Spleen (tissue), 11 donors: ENCODE measurements around the gene ZNF598. TPM values are rescaled to one million over a fixed set of nuclear protein-coding genes. Genes with fewer than 3 reads are reported as not detected.

Experiments
- DNase-seq: peaks from one replicate; pipeline ENCODE4 v3.0.0-alpha.2; 2020
- H3K27ac ChIP-seq, 8 donors: fragments of 200-600 bp; sonication (generic) in 7 of 8; 1 replicate in 4 of 8; 2 replicates in 4 of 8; pipeline versions ENCODE4 v1.5.0 to v1.8.0; 2016 to 2021; ENCODE audit warnings: inconsistent platforms in 4 of 8, mild to moderate bottlenecking in 4 of 8, moderate library complexity in 1 of 8
- H3K27me3 ChIP-seq, 7 donors: fragments of 200-600 bp; sonication (generic) in 6 of 7; replicated peaks in 1 of 7; 1 replicate in 4 of 7; 2 replicates in 3 of 7; pipeline versions ENCODE4 v1.5.0 to v1.8.0; 2016 to 2021; ENCODE audit warnings: inconsistent platforms in 3 of 7, mild to moderate bottlenecking in 1 of 7
- H3K36me3 ChIP-seq, 6 donors: fragments of 200-600 bp; sonication (generic) in 5 of 6; 1 replicate in 4 of 6; 2 replicates in 2 of 6; pipeline versions ENCODE4 v1.5.0 to v1.8.0; 2016 to 2021; ENCODE audit warnings: inconsistent platforms in 2 of 6
- H3K4me1 ChIP-seq, 6 donors: fragments of 200-600 bp; sonication (generic) in 5 of 6; 1 replicate in 3 of 6; 2 replicates in 3 of 6; pipeline versions ENCODE4 v1.5.0 to v1.8.0; 2016 to 2021; ENCODE audit warnings: inconsistent platforms in 3 of 6
- H3K4me3 ChIP-seq, 8 donors: fragments of 200-600 bp; sonication (generic) in 7 of 8; 1 replicate in 4 of 8; 2 replicates in 4 of 8; pipeline versions ENCODE4 v1.5.0 to v1.8.0; 2016 to 2021; ENCODE audit warnings: inconsistent platforms in 4 of 8, mild to moderate bottlenecking in 4 of 8, moderate library complexity in 2 of 8
- H3K9me3 ChIP-seq, 8 donors: fragments of 200-600 bp; sonication (generic) in 7 of 8; 1 replicate in 4 of 8; 2 replicates in 4 of 8; pipeline versions ENCODE4 v1.5.0 to v1.8.0; 2016 to 2021; ENCODE audit warnings: inconsistent platforms in 4 of 8
- CTCF ChIP-seq, 11 experiments: fragments of 200-600 bp in 7 of 11; fragments of 450-650 bp in 4 of 11; sonication (generic) in 4 of 11; IDR thresholded peaks in 8 of 11; conservative IDR thresholded peaks in 3 of 11; 1 replicate in 7 of 11; 2 replicates in 4 of 11; pipeline versions ENCODE4 v1.4.0 to v1.8.0; 2016 to 2021; ENCODE audit warnings: antibody characterized with exemption in 11 of 11, inconsistent platforms in 4 of 11, mild to moderate bottlenecking in 1 of 11
- POLR2A ChIP-seq, 3 donors: fragments of 450-650 bp; IDR thresholded peaks; one replicate each; pipeline ENCODE4 v1.5.1; 2017; ENCODE audit warnings: antibody characterized with exemption in 3 of 3, mild to moderate bottlenecking in 1 of 3
- POLR2AphosphoS5 ChIP-seq, 3 donors: sonication (generic); formaldehyde crosslinking; IDR thresholded peaks; one replicate each; pipeline ENCODE4 v1.5.1; 2017; ENCODE audit warnings: antibody characterized with exemption in 3 of 3
- WGBS, 5 donors: extraction: QIAGEN DNeasy Blood & Tissue Kit in 3 of 5; methylation state at CpG; one replicate each; pipeline versions ENCODE4 v1.1.5 to v1.1.7; 2013 to 2018; 5-methylcytosine and 5-hydroxymethylcytosine counted together
- intact Hi-C: fragments of 100-400 bp; cut with DNase I; formaldehyde crosslinking; loops from one replicate; pipeline ENCODE4 v1.15.0; 2023; ENCODE audit warnings: low total_unique reads
- polyA plus RNA-seq, 3 donors: library from polyadenylated mRNA; stranded (reverse); fragments of 200-250 nt; gene quantifications; one replicate each; pipeline ENCODE4 v1.2.1, GENCODE V29; 2013
- total RNA-seq, 7 donors: library from RNA; depleted of rRNA in 3 of 7; stranded (reverse); fragments of >200 nt in 3 of 7; fragmentation: NEBNext Ultra II Directional in 4 of 7; extraction: Animal tissue kit (Norgen Biotek cat#: 25700) in 4 of 7; gene quantifications; one replicate each; pipeline versions ENCODE4 v1.1.0 to v1.2.1, GENCODE V29; 2016 to 2021
- donor health status: healthy with polysubstance abuse.
- donor health status: DM: no; HTN: no; CAD: no; lungs with moderate emphysema.
- donor health status: DM: no; HTN: no; CAD: no.
- donor health status: Bipolar disorder and iron deficiency.
- donor health status: healthy.
- donor health status: DM: no; HTN: no; CAD: no.
- donor health status: DM: yes; HTN: yes; CAD: no.

ZNF598 gene
- total and polyA plus RNA-seq, 10 donors: 21.8 to 56.2 (median 42.0) TPM

GRCh38 chr16:2053211-2053610, 43.6 kb upstream of the ZNF598 start:
- Histone ChIP-seq H3K27ac (no peak overlapping the region), H3K4me3 (no peak overlapping the region), H3K4me1 (peaks cover 9 to 27% (median 13%) of the 10 kb centered on the region in 6 donors), H3K9me3 (no peaks in the 10 kb centered on the region), H3K27me3 (no peaks in the 10 kb centered on the region), H3K36me3 (peaks cover 0 to 86% (median 64%) of the 10 kb centered on the region in 6 donors)
- no peak for DNase-seq
- TF ChIP-seq POLR2AphosphoS5 (IDR thresholded peaks at IDR 0.05): no peak
- no peak for TF ChIP-seq POLR2A (IDR thresholded peaks at IDR 0.05)
- TF ChIP-seq CTCF (IDR thresholded peaks at IDR 0.05 in 8 of 11, conservative IDR thresholded peaks at IDR 0.05 in 3 of 11): no peak
- intact Hi-C loops: no loop called here
- WGBS, 5 donors: 92 to 98% (median 97%) methylated on average over 14 to 21 of the region's 21 CpGs; no CpG with 5 or more reads in 1 of the 5 donors

DNA sequence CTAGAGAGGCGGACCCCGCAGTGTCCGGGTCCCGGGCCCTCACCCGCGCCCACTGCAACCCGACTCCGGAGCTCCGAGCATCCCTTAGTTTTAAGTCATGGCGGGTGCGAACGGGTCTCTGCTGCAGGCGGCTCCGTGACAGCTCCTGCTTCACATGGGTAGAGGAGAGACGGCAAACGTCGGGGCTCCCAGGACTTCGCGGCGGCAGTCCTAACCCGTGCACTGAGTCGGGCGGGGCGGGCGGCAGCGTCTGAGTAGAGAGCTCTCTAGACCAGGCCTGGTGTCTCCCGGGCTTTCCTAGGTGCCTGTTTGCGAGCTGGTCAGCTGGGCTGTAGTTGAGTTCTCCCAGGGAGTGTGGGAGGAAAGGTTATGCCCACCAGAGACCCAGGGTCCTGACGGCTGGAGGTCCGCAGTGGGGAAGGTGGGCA, 38.5 kb upstream of the ZNF598 start:
- intact Hi-C loops: no loop called here
- TF ChIP-seq CTCF (IDR thresholded peaks at IDR 0.05 in 8 of 11, conservative IDR thresholded peaks at IDR 0.05 in 3 of 11) (peak in 1 of 11 experiments; percentile 2), POLR2AphosphoS5 (IDR thresholded peaks at IDR 0.05) (no peak)
- peak overlapping the region; percentile 45 to 92 (median 82) for H3K27ac ChIP-seq
- peak overlapping the region; percentile 70 to 99 (median 90) for H3K4me3 ChIP-seq
- H3K36me3 ChIP-seq: peaks cover 0 to 45% (median 26%) of the 10 kb centered on the region in 6 donors
- no peaks in the 10 kb centered on the region for H3K27me3 ChIP-seq
- 1 to 14% (median 1%) methylated on average over 4 to 30 of the region's 30 CpGs for WGBS, 5 donors
- peaks cover 38 to 67% (median 58%) of the 10 kb centered on the region in 6 donors for H3K4me1 ChIP-seq
- no peak for DNase-seq
- no peaks in the 10 kb centered on the region for H3K9me3 ChIP-seq

- WGBS, 5 donors: 0 to 1% (median 0%) methylated on average over 38 to 81 of the region's 81 CpGs
- H3K4me1 ChIP-seq: peaks cover 39 to 73% (median 62%) of the 10 kb centered on the region in 6 donors
- peak within 1 kb of the TSS; percentile 70 to 99 (median 90) for H3K4me3 ChIP-seq
- DNase-seq: peak; percentile 99
- H3K27ac ChIP-seq: peak within 1 kb of the TSS; percentile 45 to 92 (median 82)
- peaks cover 0 to 41% (median 21%) of the 10 kb centered on the region in 6 donors for H3K36me3 ChIP-seq
- intact Hi-C loops: no loop called here
- H3K27me3 ChIP-seq: no peaks in the 10 kb centered on the region
- TF ChIP-seq POLR2A (IDR thresholded peaks at IDR 0.05) (peak in 1 of 3 donors; percentile 62), CTCF (IDR thresholded peaks at IDR 0.05 in 8 of 11, conservative IDR thresholded peaks at IDR 0.05 in 3 of 11) (peak in 10 of 11 experiments; percentile 4 to 74 (median 60)), POLR2AphosphoS5 (IDR thresholded peaks at IDR 0.05) (peak; percentile 86 to 92 (median 89))
- H3K9me3 ChIP-seq: no peaks in the 10 kb centered on the region
Observed at GRCh38 chr16:2047330-2048115, 37.9 kb upstream of the ZNF598 start, which contains the start of the genes NTHL1 and TSC2. Gene NTHL1, minus strand, starts transcription at chr16:2047834. Its CDS starts 11 bp downstream, at chr16:2047823. Gene TSC2, plus strand, starts transcription at chr16:2047985. Its CDS starts 631 bp downstream, at chr16:2048616.

DNA sequence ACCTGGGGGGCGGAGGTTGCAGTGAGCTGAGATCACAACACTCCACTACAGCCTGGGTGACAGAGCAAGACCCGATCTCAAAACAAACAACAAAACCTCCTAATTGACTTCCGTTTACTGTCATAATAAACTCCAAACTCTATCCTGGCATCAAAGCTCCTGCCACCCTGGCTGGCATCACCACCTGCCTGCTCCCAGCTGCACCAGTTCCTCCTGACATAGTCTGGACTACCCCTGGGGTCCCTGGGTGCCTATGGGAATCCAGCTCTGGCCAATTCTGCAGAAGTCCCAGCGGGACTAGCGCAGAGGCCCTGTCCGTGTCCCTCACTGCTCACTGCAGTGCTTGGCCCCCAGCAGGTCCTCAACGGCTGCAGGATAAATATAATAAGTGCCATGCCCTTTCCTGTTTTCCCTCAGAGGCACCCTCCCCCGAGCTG, 37.3 kb upstream of the ZNF598 start:
- Histone ChIP-seq H3K4me3 (peak overlapping the region; percentile 70 to 99 (median 90)), H3K9me3 (no peaks in the 10 kb centered on the region), H3K27me3 (no peaks in the 10 kb centered on the region), H3K4me1 (peaks cover 42 to 79% (median 68%) of the 10 kb centered on the region in 6 donors), H3K36me3 (peaks cover 0 to 35% (median 15%) of the 10 kb centered on the region in 6 donors), H3K27ac (peak overlapping the region; percentile 3 to 92 (median 82))
- intact Hi-C loops: no loop called here
- TF ChIP-seq CTCF (IDR thresholded peaks at IDR 0.05 in 8 of 11, conservative IDR thresholded peaks at IDR 0.05 in 3 of 11): peak in 1 of 11 experiments; percentile 35
- TF ChIP-seq POLR2AphosphoS5 (IDR thresholded peaks at IDR 0.05): peak in 2 of 3 donors; percentile 58 to 80
- TF ChIP-seq POLR2A (IDR thresholded peaks at IDR 0.05): no peak
- WGBS, 5 donors: 20 to 29% (median 26%) methylated on average over 7 to 8 of the region's 8 CpGs
- DNase-seq: no peak
